Midbrain (tissue), 1 donor: ENCODE measurements around the gene ENPP7.
"Not testable (repeated sequence)": the region's sequence is repeated elsewhere in the genome, so short reads cannot be mapped to it uniquely, and the experiment has no call there.

Source experiments
- DNase-seq: peaks from one replicate; lab custom pipeline; 2025; lab: John Stamatoyannopoulos, UW

Gene ENPP7

GRCh38 chr17:79749156-79749815 is 18.5 kb downstream of the ENPP7 start:
- no peak for DNase-seq

- DNase-seq = no peak
These were observed 19.2 kb downstream of the ENPP7 start for GRCh38 chr17:79749958-79750357.

DNA sequence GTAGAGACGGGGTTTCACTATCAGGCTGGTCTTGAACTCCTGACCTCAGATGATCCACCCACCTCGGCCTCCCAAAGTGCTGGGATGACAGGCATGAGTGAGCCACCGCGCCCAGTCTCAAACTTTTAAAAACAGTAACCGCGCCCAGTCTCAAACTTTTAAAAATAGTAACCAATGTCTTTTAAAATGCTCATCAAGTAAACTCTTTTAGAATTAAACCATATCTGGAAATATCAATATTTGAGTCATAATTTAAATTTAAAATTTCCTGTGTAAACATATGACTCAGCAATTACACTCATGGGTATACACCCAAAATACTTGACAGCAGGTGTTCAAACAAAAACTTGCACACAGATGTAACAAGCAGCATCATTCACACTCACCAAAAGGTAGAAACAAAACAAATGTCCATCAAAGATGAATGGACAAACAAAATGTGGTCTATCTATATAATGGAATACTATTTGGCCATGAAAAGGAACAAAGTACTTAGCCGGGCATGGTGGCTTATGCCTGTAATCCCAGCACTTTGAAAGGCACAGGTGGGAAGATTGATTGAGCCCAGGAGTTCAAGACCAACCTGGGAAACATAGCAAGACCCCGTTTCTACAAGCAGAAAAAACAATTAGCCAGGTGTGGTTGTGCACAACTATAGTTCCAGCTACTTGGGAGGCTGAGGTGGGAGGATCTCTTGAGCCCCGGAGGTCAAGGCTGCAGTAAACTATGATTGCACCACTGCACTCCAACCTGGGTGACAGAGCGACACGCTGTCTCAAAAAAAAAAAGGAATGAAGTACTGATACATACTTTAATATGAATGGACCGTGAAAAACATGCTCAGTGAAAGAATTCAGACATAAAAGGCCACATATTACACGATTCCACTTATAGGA is 20.2 kb downstream of the ENPP7 start:
- no peak for DNase-seq

GRCh38 chr17:79752175-79752574 is 21.4 kb downstream of the ENPP7 start:
- no peak for DNase-seq

- DNase-seq = no peak
These were observed 23.6 kb downstream of the ENPP7 start for GRCh38 chr17:79754370-79754769.

DNA sequence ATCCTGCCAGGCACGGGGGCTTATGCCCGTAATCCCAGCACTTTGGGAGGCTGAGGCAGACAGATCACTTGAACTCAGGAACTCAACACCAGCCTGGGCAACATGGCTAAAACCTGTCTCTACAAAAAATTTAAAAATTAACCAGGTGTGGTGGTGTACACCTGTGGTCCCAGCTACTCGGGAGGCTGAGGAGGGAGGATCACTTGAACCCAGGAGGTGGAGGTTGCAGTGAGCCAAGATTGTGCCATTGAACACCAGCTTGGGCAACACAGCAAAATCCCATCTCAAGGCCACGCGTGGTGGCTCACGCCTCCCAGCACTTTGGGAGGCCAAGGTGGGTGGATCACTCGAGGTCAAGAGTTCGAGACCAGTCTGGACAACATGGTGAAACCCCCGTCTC is 24.2 kb downstream of the ENPP7 start:
- not testable (repeated sequence) for DNase-seq

DNA sequence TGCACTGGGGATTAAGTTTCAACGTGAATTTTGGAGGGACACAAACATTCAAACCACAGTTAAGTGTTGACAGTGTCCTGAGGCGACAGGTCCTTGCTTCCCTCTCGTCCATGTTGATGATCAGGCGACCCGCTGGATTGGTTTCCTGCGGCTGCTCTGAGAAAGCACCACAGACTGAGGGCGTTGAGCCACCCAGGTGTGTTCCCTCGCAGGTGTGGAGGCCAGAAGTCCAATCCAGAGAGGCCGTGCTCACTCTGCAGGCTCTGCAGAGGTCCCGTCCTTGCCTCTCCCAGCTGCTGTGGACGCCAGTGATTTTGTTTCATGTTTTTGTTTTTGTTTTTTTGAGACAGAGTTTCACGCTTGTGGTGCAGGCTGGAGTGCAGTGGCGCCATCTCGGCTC is 24.8 kb downstream of the ENPP7 start:
- DNase-seq = no peak

DNA sequence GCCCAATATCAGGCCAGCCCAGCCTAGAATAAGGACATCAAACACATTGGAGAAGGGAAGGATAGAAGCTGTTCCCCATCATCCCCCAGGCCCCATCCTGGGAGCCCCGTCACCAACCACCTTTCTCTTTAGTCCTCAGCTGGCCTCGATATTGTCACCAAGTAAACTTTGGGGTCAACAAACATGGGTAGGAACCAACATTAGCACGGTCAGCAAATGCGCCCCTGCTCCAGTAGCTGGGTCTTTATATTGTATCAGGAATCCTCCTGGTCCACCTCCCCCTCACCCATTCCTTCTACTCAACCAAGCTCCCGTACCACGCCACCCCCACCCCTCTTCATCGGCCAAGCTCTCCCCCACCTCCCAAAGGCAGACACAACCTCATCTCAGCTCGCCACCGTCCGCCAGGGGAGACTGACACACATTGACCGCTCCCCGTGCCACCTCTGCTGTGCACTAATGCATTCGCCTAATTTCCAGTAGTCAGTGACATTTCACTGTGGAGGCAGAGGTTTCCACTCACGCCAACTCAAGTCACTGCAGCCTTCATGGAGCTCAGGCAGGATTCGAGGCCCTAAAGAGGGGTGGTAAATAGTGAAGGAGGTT is 26.5 kb downstream of the ENPP7 start:
- no peak for DNase-seq

- no peak for DNase-seq
These were observed 27.5 kb downstream of the ENPP7 start for GRCh38 chr17:79758271-79758670.

DNA sequence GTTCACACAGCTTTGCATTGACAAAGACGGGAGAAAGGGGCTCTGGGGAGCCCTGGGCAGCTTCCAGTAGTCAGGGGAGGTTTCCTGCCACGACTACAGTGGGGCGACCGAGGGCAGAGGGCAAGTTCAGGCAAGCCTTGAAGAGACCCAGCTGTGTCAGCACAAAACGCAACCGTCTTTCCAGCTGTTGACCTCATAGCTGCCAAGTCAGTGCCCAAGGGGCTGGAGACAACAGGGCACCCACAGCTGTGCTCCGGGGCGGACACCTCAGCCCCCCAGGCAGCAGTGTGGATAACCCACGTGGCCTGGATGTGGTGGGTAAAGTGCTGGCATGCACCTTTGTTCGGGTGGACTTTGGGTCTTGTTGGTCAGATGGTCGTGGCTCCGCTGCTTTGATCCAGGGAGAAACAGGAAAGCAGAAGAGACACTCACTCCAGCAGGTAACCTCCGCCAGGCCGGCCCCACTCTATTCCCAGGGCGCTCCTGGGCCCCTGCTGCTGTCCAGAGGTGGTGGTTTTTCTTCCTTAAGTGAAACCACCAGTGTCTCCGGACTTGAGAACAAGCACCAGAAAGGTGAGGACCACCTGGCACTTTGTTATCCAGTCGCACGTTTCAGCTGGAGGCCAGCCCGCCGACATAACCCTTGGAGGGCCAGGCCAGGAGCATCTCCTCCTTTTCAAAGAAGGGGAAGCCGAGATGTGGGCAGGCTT is 29.6 kb downstream of the ENPP7 start:
- DNase-seq = no peak

GRCh38 chr17:79761894-79762589 is 31.3 kb downstream of the ENPP7 start:
- DNase-seq = no peak

DNA sequence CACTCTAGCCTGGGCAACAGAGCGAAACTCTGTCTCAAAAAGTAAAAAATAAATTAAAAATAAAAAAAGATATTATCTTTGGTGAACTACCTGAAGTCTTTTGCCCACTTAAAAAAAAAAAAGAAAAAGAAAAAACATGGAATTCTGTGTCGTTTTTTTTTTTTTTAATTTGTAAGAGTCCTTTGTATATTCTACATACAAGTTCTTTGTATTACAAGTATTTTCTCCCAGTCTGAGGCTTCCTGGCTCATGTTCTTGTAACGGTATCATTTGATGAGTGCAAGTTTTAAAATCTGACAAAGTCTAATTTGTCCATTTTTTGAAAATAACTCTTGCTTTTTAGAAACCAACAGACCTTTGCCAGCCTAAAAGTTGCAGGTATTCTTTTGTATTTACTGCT is 35.0 kb downstream of the ENPP7 start:
- no peak for DNase-seq

DNA sequence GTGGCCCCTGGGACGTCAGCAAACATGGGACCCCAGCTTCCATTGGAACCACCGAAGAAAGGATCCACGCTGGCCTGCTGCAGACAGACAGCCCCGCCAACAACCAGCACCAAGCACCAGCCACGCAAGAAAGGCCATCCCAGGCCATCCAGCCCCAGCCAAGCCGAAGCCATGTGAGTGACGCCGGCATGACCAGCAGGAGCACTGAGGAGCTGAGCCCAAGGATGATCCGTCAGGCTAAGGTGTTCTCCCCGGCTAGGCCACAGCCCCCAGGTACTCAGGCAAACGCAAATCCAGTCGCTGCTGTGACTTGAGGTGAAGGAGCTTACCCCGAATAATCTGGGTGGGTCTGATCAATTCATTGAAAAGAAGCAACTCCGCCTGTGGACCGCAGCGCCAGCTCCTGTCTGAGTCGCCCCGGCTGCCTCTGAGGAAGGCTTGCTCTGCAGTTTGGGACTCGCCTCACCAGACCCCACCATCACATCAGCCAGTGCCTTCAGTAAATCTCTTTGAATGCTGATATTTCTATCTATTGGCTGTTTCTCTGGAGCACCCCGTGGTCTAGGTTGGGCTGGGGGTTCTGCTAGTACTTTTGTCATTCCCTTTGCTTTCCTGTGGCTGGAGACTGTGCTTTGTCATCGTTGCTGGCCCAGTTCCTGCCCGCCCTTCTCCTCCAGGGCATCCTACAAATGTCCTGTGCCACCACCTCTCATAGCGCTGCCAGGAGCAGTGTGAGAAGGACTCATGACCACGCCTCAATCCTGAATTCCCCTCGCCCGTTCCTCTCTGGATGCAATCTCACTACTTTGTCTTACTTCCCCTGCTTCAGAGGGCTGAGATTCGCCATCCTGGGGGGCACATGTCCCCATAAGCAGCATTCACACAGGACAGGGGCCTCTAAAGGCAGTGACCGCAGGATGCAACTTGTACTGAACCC is 39.1 kb downstream of the ENPP7 start:
- DNase-seq = no peak

- DNase-seq = no peak
These were observed 40.5 kb downstream of the ENPP7 start for GRCh38 chr17:79771276-79771675.

- not testable (repeated sequence) for DNase-seq
These were observed 42.0 kb downstream of the ENPP7 start for GRCh38 chr17:79772726-79773125.

- no peak for DNase-seq
These were observed 43.8 kb downstream of the ENPP7 start for GRCh38 chr17:79774561-79774975.

- no peak for DNase-seq
These were observed 44.9 kb downstream of the ENPP7 start for GRCh38 chr17:79775632-79776031.

GRCh38 chr17:79776376-79777119 is 45.8 kb downstream of the ENPP7 start:
- no peak for DNase-seq

DNA sequence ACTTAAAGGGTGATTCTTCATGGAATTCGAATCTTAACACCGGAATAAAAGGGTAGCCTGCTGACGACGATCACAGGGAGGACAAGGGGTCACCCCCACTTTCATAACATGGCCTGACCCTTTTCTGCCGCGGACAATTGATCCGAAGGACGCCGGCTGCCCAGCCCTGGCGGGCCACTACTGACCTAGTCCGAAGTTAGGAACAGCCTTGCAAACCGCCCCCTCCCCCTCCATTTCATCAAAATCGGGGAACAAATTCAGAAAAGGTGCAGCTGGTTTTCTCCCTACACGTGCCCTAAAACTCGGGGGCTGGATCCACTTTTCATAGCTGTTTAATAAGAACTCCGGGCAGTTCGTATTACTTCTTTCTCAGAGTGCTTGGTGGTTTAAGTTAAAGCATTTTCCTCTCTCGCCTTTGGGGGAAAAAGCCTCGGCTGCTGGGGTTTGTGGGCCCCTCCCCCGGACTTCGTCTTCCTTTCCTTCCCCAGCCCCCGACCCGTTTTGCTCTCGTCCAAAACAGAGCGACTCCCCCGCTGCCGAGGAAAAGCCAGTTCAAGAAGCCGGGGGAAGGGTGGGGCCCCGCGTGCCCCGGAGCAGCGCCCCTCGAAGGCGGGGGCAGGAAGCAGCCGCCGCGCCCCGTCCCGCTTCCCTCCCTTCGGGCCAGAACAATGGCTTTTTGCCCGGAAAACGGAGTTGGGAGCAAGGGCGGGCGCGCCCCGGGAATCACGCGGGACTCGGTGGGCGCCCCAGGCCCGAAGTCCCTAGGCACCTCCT is 46.6 kb downstream of the ENPP7 start:
- peak; percentile 59 for DNase-seq
